ENCODE data around the gene ELOVL4. TPM values are rescaled to one million over a fixed set of nuclear protein-coding genes. Genes with fewer than 3 reads are reported as not detected.

The ELOVL4 gene
- total and polyA plus RNA-seq, 9 donors, result 1.1 to 3.1 (median 1.8) TPM

- TF ChIP-seq POLR2A (IDR thresholded peaks at IDR 0.05), result no peak
- no peak for TF ChIP-seq EP300 (IDR thresholded peaks at IDR 0.05)
- no peak for TF ChIP-seq CTCF (IDR thresholded peaks at IDR 0.05)
- intact Hi-C loops (cut with DNase I), result no loop called here
- no peaks in the 10 kb centered on the region for H3K9me3 ChIP-seq
- no peak overlapping the region for H3K27ac ChIP-seq
- no peaks in the 10 kb centered on the region for H3K27me3 ChIP-seq
- H3K4me3 ChIP-seq, result no peak overlapping the region
- no peaks in the 10 kb centered on the region for H3K36me3 ChIP-seq
- WGBS, 3 donors, result 76 to 82% (median 80%) methylated on average over 3 of the region's 3 CpGs
- DNase-seq, result no peak
- H3K4me1 ChIP-seq (ENCODE audit: insufficient read depth), result no peaks in the 10 kb centered on the region
These were observed 19.6 kb downstream of the ELOVL4 start for GRCh38 chr6:79927758-79928157.

GRCh38 chr6:79923270-79923669 lies 24.1 kb downstream of the ELOVL4 start:
- no peak for DNase-seq
- intact Hi-C loops (cut with DNase I), result no loop called here
- no peak overlapping the region for H3K27ac ChIP-seq
- 77 to 87% (median 87%) methylated on average over 2 of the region's 2 CpGs for WGBS, 3 donors
- H3K4me3 ChIP-seq, result no peak overlapping the region
- H3K9me3 ChIP-seq, result no peaks in the 10 kb centered on the region
- TF ChIP-seq POLR2A (IDR thresholded peaks at IDR 0.05), result no peak
- no peak for TF ChIP-seq CTCF (IDR thresholded peaks at IDR 0.05)
- no peak for TF ChIP-seq EP300 (IDR thresholded peaks at IDR 0.05)
- H3K4me1 ChIP-seq (ENCODE audit: insufficient read depth), result no peaks in the 10 kb centered on the region
- no peaks in the 10 kb centered on the region for H3K36me3 ChIP-seq
- H3K27me3 ChIP-seq, result no peaks in the 10 kb centered on the region

DNA sequence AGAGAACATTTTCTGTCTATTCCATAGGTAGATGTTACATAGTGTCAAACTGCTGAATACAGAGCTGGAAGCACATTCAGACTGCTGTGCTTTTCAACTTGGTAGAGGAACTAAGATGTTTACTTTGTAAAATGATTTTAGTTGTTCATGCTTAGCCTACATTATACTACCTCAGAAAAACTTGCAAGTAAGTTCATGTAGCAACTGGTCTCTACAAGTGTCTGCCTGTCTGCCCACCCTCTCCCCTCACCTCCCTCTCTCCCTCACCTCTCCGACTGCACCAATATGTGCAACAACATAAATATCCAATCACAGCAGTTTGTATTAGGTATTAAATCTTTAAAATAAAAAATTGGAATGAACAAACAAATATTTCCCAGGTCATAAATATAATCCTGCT lies 25.3 kb downstream of the ELOVL4 start:
- WGBS, 3 donors, result 79 to 82% (median 82%) methylated on average over 1 of the region's 1 CpG

DNA sequence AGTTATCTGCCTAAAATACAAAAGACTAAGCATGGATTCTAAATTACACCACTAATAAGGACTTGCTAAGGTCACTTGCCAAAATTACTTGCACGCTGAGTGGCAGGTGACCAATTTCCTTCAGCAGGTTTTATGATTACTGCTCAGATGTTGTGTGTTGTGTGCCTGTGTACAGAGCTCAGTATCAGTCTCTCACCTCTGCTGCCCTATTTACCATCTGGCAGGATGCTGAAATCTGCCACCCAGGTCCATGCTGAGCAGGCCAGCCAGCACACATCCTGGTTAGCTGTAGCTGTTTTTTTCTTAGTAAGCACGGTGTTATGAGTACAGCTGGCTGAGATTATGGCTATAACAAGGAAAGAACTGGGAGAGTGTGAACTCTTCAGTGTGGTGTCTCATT lies 34.0 kb downstream of the ELOVL4 start:
- TF ChIP-seq CTCF (IDR thresholded peaks at IDR 0.05) (no peak), POLR2A (IDR thresholded peaks at IDR 0.05) (no peak), EP300 (IDR thresholded peaks at IDR 0.05) (no peak)
- intact Hi-C loops (cut with DNase I), result no loop called here
- Histone ChIP-seq H3K36me3 (no peaks in the 10 kb centered on the region), H3K9me3 (no peaks in the 10 kb centered on the region), H3K27ac (no peak overlapping the region), H3K4me3 (no peak overlapping the region), H3K4me1 (ENCODE audit: insufficient read depth) (no peaks in the 10 kb centered on the region), H3K27me3 (no peaks in the 10 kb centered on the region)
- no peak for DNase-seq
- 55 to 57% (median 55%) methylated on average over 2 of the region's 2 CpGs for WGBS, 3 donors

More for the DNA sequence above, 25.3 kb downstream of the ELOVL4 start:
- Histone ChIP-seq H3K9me3 (no peaks in the 10 kb centered on the region), H3K4me1 (ENCODE audit: insufficient read depth) (no peaks in the 10 kb centered on the region), H3K27me3 (no peaks in the 10 kb centered on the region), H3K27ac (no peak overlapping the region), H3K36me3 (no peaks in the 10 kb centered on the region), H3K4me3 (no peak overlapping the region)
- intact Hi-C loops (cut with DNase I), result no loop called here
- TF ChIP-seq CTCF (IDR thresholded peaks at IDR 0.05) (no peak), POLR2A (IDR thresholded peaks at IDR 0.05) (no peak), EP300 (IDR thresholded peaks at IDR 0.05) (no peak)
- no peak for DNase-seq

DNA sequence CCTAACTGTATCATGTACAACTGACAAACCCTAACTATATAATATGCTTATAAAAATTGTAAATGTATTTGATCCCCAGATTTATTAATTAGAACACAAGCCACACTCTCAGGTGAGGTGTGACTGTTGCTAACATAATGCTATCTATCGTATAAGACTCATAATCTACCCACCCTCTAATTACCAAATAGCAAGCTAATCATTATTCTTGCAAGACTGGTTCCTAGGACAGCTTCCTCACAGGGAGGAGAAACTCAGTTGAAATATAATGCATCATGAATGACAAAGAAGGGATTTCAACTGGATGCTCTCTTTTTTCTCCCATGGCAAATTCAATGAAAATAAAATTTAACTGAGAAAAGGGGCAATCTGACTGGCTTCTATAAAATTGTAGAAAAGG lies 35.4 kb downstream of the ELOVL4 start:
- H3K4me1 ChIP-seq (ENCODE audit: insufficient read depth), result no peaks in the 10 kb centered on the region
- no peak overlapping the region for H3K27ac ChIP-seq
- H3K27me3 ChIP-seq, result no peaks in the 10 kb centered on the region
- DNase-seq, result no peak
- no peaks in the 10 kb centered on the region for H3K9me3 ChIP-seq
- 63 to 89% (median 85%) methylated on average over 1 of the region's 1 CpG for WGBS, 3 donors
- no peaks in the 10 kb centered on the region for H3K36me3 ChIP-seq
- TF ChIP-seq POLR2A (IDR thresholded peaks at IDR 0.05), result no peak
- TF ChIP-seq CTCF (IDR thresholded peaks at IDR 0.05), result no peak
- TF ChIP-seq EP300 (IDR thresholded peaks at IDR 0.05), result no peak
- intact Hi-C loops (cut with DNase I), result no loop called here
- H3K4me3 ChIP-seq, result no peak overlapping the region
